Lower leg skin (tissue), 3 donors: ENCODE data around the gene EGR1.

Experiments used
- CTCF ChIP-seq, 3 donors: fragments of 450-650 bp; IDR thresholded peaks; one replicate each; pipeline ENCODE4 v1.5.1; 2016; ENCODE audit warnings: antibody characterized with exemption in 3 of 3, mild to moderate bottlenecking in 3 of 3, moderate library complexity in 2 of 3
- POLR2A ChIP-seq, 2 donors: fragments of 450-650 bp; IDR thresholded peaks; one replicate each; pipeline ENCODE4 v1.6.1; 2016 to 2017; ENCODE audit warnings: antibody characterized with exemption in 2 of 2, mild to moderate bottlenecking in 1 of 2, moderate library complexity in 1 of 2

GRCh38 chr5:138459311-138459933 is 5.9 kb upstream of the EGR1 start:
- no peak for TF ChIP-seq CTCF (IDR thresholded peaks at IDR 0.05)
- no peak for TF ChIP-seq POLR2A (IDR thresholded peaks at IDR 0.05)
